Panc1 (cell line): ENCODE measurements around the gene HSDL1. TPM values are rescaled to one million over a fixed set of nuclear protein-coding genes. Genes with fewer than 3 reads are reported as not detected.

Source experiments
- ATAC-seq: fragments of 200-7000 bp; cut with Tn5 transposase; 2 replicates; pipeline ENCODE4 v1.9.1; 2020; ENCODE audit warnings: mild to moderate bottlenecking, moderate library complexity
- BruUV-seq: library from RNA; stranded (reverse); fragments of 400-500 nt; replicated peaks from 2 replicates; lab custom pipeline; 2021; lab: Mats Ljungman, UMichigan
- CTCF ChIA-PET: fragments of 300-600 bp; sonication (Branson Sonifier 250); formaldehyde crosslinking; loops from one replicate; lab custom pipeline; 2022; ENCODE audit warnings: antibody characterized with exemption; lab: Charles Lee
- POLR2A ChIA-PET: fragments of 300-600 bp; sonication (Branson Sonifier 250); formaldehyde crosslinking; loops from one replicate; lab custom pipeline; 2022; ENCODE audit warnings: antibody characterized with exemption; lab: Charles Lee
- DNase-seq: peaks from one replicate; pipeline ENCODE4 v3.0.0-alpha.2; 2010; ENCODE audit warnings: low read depth, low spot score
- H3K27ac ChIP-seq: 2 replicates; pipeline ENCODE4 v1.5.1; 2011; ENCODE audit warnings: mild to moderate bottlenecking, low read length, inconsistent platforms
- H3K27me3 ChIP-seq: fragments of 200-500 bp; sonication (Bioruptor generic); 2 replicates; pipeline ENCODE4 v1.6.0; 2014; ENCODE audit warnings: low read length, inconsistent platforms; ENCODE audit not compliant: control insufficient read depth, insufficient read depth
- H3K36me3 ChIP-seq: fragments of 200-500 bp; sonication (Bioruptor generic); 2 replicates; pipeline ENCODE4 v1.5.1; 2014; ENCODE audit warnings: inconsistent platforms, mild to moderate bottlenecking, low read length, moderate library complexity; ENCODE audit not compliant: control insufficient read depth, insufficient read depth
- H3K4me1 ChIP-seq: 2 replicates; pipeline ENCODE4 v1.5.1; 2011; ENCODE audit warnings: inconsistent platforms, mild to moderate bottlenecking, low read length, moderate library complexity; ENCODE audit not compliant: control insufficient read depth, insufficient read depth
- H3K4me3 ChIP-seq, 2 experiments: 2 replicates each; pipeline ENCODE4 v1.5.1; 2011 to 2012; ENCODE audit warnings: low read depth in 2 of 2, low read length in 2 of 2, mild to moderate bottlenecking in 2 of 2, inconsistent platforms in 1 of 2, moderate library complexity in 1 of 2
- H3K9me3 ChIP-seq: fragments of 200-500 bp; sonication (Bioruptor generic); 2 replicates; pipeline ENCODE4 v1.5.1; 2014; ENCODE audit warnings: low read depth, mild to moderate bottlenecking, inconsistent platforms, low read length, moderate library complexity; ENCODE audit not compliant: control insufficient read depth, insufficient read depth
- CTCF ChIP-seq: fragments of 450-650 bp; IDR thresholded peaks from 2 replicates; pipeline ENCODE4 v1.5.1; 2017; ENCODE audit warnings: mild to moderate bottlenecking
- POLR2AphosphoS5 ChIP-seq: IDR thresholded peaks from 2 replicates; pipeline ENCODE4 v1.6.1; 2012; ENCODE audit warnings: mild to moderate bottlenecking, low read depth, low read length, moderate library complexity
- REST ChIP-seq, 2 experiments: IDR thresholded peaks; 2 replicates each; pipeline ENCODE4 v1.6.1; 2011 to 2012; ENCODE audit warnings: low read depth in 2 of 2, control low read depth in 1 of 2, low read length in 1 of 2, mild to moderate bottlenecking in 1 of 2, moderate library complexity in 1 of 2; ENCODE audit not compliant: insufficient read depth in 1 of 2
- SIN3A ChIP-seq: IDR thresholded peaks from 2 replicates; pipeline ENCODE4 v1.6.1; 2012; ENCODE audit warnings: low read depth, mild to moderate bottlenecking, low read length, moderate library complexity, borderline replicate concordance; ENCODE audit not compliant: insufficient read depth
- TCF7L2 ChIP-seq: IDR thresholded peaks from 2 replicates; pipeline ENCODE4 v1.6.1; 2011; ENCODE audit warnings: mild to moderate bottlenecking, low read depth, low read length, inconsistent platforms
- in situ Hi-C: cut with HindIII; loops from 2 replicates; pipeline ENCODE4 v1.10.0; 2016; ENCODE audit warnings: low sequenced_read_pairs, low pct_unique_long_range_greater_than_20kb
- intact Hi-C: fragments of 100-400 bp; cut with micrococcal nuclease; formaldehyde crosslinking; loops from one replicate; pipeline ENCODE4 v1.10.0; 2022; ENCODE audit not compliant: unreplicated experiment
- total RNA-seq: library from RNA; stranded (reverse); gene quantifications from one replicate; pipeline ENCODE4 v1.2.1, GENCODE V29; 2021; ENCODE audit not compliant: unreplicated experiment

The HSDL1 gene
- total RNA-seq, 1 experiment from 2014 or later: 24.6 TPM

- ChIA-PET POLR2A (no interaction called here), CTCF (interaction anchor here (0.6 kb wide), 2 partner anchors 123 to 194 kb away, joined by 3 to 18 read pairs; no protein-coding TSS in a partner anchor)
- H3K4me3 ChIP-seq: no peak overlapping the region
- H3K27ac ChIP-seq: no peak overlapping the region
- no peak for TF ChIP-seq SIN3A
- TF ChIP-seq TCF7L2: no peak
- no peak for TF ChIP-seq POLR2AphosphoS5
- TF ChIP-seq CTCF: no peak
- no peak for TF ChIP-seq REST (IDR thresholded peaks at IDR 0.05; ENCODE audit: insufficient read depth in 1 of 2, low read depth in 2 of 2, low read length in 1 of 2)
- no TSS peak for BruUV-seq
- no peaks in the 10 kb centered on the region for H3K4me1 ChIP-seq
- ATAC-seq (no peak), DNase-seq (no peak)
- no peaks in the 10 kb centered on the region for H3K27me3 ChIP-seq
- no peaks in the 10 kb centered on the region for H3K9me3 ChIP-seq
- in situ Hi-C loops (no loop called here), intact Hi-C loops (loop anchor here (5.0 to 10.0 kb wide), 2 partner anchors 123 to 300 kb away; no protein-coding TSS in a partner anchor)
- H3K36me3 ChIP-seq: peaks cover 4% of the 10 kb centered on the region; the same call in 1 of the 2 replicates
Observed at GRCh38 chr16:84184775-84185174, 39.8 kb upstream of the HSDL1 start.

- intact Hi-C loops: loop anchor here (5.0 to 10.0 kb wide), 2 partner anchors 123 to 301 kb away; no protein-coding TSS in a partner anchor
- BruUV-seq: no TSS peak
- ChIA-PET CTCF (interaction anchor here (0.5 to 1.3 kb wide), 6 partner anchors 52 to 327 kb away, joined by 3 to 18 read pairs (median 6); no protein-coding TSS in a partner anchor), POLR2A (interaction anchor here (0.6 kb wide), 1 partner anchor 321 kb away, joined by 4 read pairs; no protein-coding TSS in a partner anchor)
- ATAC-seq: no peak
- H3K27me3 ChIP-seq: no peaks in the 10 kb centered on the region
- no peak for TF ChIP-seq TCF7L2
- no peak for TF ChIP-seq POLR2AphosphoS5
- no peak for TF ChIP-seq SIN3A
- no peak for TF ChIP-seq REST (IDR thresholded peaks at IDR 0.05; ENCODE audit: insufficient read depth in 1 of 2, low read depth in 2 of 2, low read length in 1 of 2)
- peak; percentile 81 for TF ChIP-seq CTCF
- in situ Hi-C loops: no loop called here
- no peaks in the 10 kb centered on the region for H3K9me3 ChIP-seq
- H3K4me1 ChIP-seq: no peaks in the 10 kb centered on the region
- no peak overlapping the region for H3K27ac ChIP-seq
- no peak for DNase-seq
- no peak overlapping the region for H3K4me3 ChIP-seq
- peaks cover 4% of the 10 kb centered on the region; the same call in 1 of the 2 replicates for H3K36me3 ChIP-seq
Observed at GRCh38 chr16:84183911-84184591, 39.1 kb upstream of the HSDL1 start.
